Activated B cell treated with CpG ODN at 0.5 μM for 24 hours (primary cell): ENCODE results near the gene NFS1. TPM values are rescaled to one million over a fixed set of nuclear protein-coding genes. Genes with fewer than 3 reads are reported as not detected.

Source experiments
- ATAC-seq: fragments of 200-7000 bp; cut with Tn5 transposase; one replicate; pipeline ENCODE4 v1.10.0; 2021; ENCODE audit warnings: low read depth, mild to moderate bottlenecking, moderate library complexity
- CTCF ChIA-PET: fragments of 350-600 bp; sonication (Branson Sonifier 250); formaldehyde crosslinking; loops from one replicate; lab custom pipeline; 2021; ENCODE audit warnings: antibody characterized with exemption; lab: Charles Lee
- POLR2A ChIA-PET: fragments of 350-600 bp; sonication (Branson Sonifier 250); formaldehyde crosslinking; loops from one replicate; lab custom pipeline; 2021; ENCODE audit warnings: antibody characterized with exemption; lab: Charles Lee
- DNase-seq: peaks from one replicate; pipeline ENCODE4 v3.0.0; 2022
- H3K27ac Mint-ChIP-seq: one replicate; pipeline ENCODE4 v1.8.0; 2020; ENCODE audit warnings: mixed read lengths
- H3K27me3 Mint-ChIP-seq: one replicate; pipeline ENCODE4 v1.8.0; 2021; ENCODE audit warnings: mixed read lengths
- H3K36me3 Mint-ChIP-seq: one replicate; pipeline ENCODE4 v1.8.0; 2021; ENCODE audit warnings: low read depth, mixed read lengths
- H3K4me1 Mint-ChIP-seq: one replicate; pipeline ENCODE4 v1.8.0; 2021; ENCODE audit warnings: mixed read lengths
- H3K4me3 Mint-ChIP-seq: one replicate; pipeline ENCODE4 v1.8.0; 2020; ENCODE audit warnings: mild to moderate bottlenecking, mixed read lengths
- H3K9me3 Mint-ChIP-seq: one replicate; pipeline ENCODE4 v1.8.0; 2020; ENCODE audit warnings: mixed read lengths
- intact Hi-C: fragments of 100-400 bp; cut with micrococcal nuclease; formaldehyde crosslinking; loops from one replicate; pipeline ENCODE4 v1.15.1; 2024
- total RNA-seq: library from RNA; stranded (reverse); gene quantifications from 2 replicates; pipeline ENCODE4 v1.2.3, GENCODE V29; 2022
- TF ChIP-seq, protein P1 (sequence below): fragments of 200-600 bp; IDR thresholded peaks from one replicate; pipeline ENCODE4 v1.8.0; 2022; ENCODE audit warnings: antibody characterized with exemption, mild to moderate bottlenecking

The NFS1 gene
- total RNA-seq, 1 donor from 2014 or later = 30.6 TPM

DNA sequence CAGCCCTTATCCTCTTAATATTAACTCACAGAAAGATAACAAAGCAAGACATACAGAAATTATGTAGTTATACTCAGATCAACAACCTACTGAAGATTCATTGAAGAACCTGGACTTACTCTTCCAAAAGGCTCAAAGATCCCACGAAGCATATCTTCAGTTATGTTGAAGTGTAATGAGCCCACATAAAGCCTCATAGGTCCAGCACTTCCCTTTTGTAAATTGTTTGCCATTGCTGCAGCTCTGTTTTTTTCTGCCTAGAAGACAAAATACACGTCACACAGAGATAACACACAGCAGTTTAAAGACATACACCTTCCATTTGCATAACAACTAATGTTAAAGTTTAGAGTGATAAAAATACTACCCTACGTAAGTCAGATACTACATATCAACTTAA is 22.5 kb upstream of the NFS1 start:
- ChIA-PET CTCF (no interaction called here), POLR2A (interaction anchor here (0.5 to 1.4 kb wide), 6 partner anchors 17 to 170 kb away, joined by 3 to 9 read pairs (median 3); partner anchors contain the start of genes CPNE1, RBM12 and RBM39)
- no peak overlapping the region for H3K27ac Mint-ChIP-seq
- H3K27me3 Mint-ChIP-seq = no peaks in the 10 kb centered on the region
- H3K9me3 Mint-ChIP-seq = no peaks in the 10 kb centered on the region
- DNase-seq (no peak), ATAC-seq (no peak)
- intact Hi-C loops = loop anchor here (2.0 kb wide), 1 partner anchor 13 kb away; no protein-coding TSS in a partner anchor
- peaks cover 6% of the 10 kb centered on the region for H3K4me1 Mint-ChIP-seq
- H3K36me3 Mint-ChIP-seq = peaks cover 90% of the 10 kb centered on the region
- TF ChIP-seq, protein P1, sequence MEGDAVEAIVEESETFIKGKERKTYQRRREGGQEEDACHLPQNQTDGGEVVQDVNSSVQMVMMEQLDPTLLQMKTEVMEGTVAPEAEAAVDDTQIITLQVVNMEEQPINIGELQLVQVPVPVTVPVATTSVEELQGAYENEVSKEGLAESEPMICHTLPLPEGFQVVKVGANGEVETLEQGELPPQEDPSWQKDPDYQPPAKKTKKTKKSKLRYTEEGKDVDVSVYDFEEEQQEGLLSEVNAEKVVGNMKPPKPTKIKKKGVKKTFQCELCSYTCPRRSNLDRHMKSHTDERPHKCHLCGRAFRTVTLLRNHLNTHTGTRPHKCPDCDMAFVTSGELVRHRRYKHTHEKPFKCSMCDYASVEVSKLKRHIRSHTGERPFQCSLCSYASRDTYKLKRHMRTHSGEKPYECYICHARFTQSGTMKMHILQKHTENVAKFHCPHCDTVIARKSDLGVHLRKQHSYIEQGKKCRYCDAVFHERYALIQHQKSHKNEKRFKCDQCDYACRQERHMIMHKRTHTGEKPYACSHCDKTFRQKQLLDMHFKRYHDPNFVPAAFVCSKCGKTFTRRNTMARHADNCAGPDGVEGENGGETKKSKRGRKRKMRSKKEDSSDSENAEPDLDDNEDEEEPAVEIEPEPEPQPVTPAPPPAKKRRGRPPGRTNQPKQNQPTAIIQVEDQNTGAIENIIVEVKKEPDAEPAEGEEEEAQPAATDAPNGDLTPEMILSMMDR = no peak
- H3K4me3 Mint-ChIP-seq = no peak overlapping the region

DNA sequence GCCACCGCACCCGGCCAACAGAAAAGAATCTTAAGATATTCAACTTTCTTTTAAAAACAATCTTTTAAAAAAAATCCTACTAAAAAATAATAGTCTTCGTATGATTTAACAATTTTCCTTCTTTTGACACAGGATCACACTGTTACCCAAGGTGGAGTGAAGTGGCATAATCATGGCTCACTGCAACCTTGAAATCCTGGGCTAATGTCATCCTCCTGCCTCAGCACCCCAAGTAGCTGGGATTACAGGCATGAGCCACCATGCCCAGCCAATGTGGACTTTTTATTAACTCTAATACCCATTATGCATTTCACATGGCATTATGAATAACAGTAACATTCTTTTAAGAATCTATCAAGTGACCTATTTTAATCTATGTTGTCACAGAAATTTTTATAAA is 22.1 kb upstream of the NFS1 start:
- ATAC-seq (no peak), DNase-seq (no peak)
- TF ChIP-seq, protein P1 = no peak
- Mint-ChIP-seq H3K4me3 (no peak overlapping the region), H3K9me3 (no peaks in the 10 kb centered on the region), H3K4me1 (peaks cover 6% of the 10 kb centered on the region), H3K27me3 (no peaks in the 10 kb centered on the region), H3K27ac (no peak overlapping the region), H3K36me3 (peaks cover 89% of the 10 kb centered on the region)
- ChIA-PET CTCF (no interaction called here), POLR2A (interaction anchor here (1.0 to 1.3 kb wide), 3 partner anchors 8 to 57 kb away, joined by 3 to 4 read pairs (median 4); partner anchors contain the start of genes CPNE1, RBM12 and RBM39)
- intact Hi-C loops = loop anchor here (2.0 kb wide), 1 partner anchor 14 kb away; no protein-coding TSS in a partner anchor

DNA sequence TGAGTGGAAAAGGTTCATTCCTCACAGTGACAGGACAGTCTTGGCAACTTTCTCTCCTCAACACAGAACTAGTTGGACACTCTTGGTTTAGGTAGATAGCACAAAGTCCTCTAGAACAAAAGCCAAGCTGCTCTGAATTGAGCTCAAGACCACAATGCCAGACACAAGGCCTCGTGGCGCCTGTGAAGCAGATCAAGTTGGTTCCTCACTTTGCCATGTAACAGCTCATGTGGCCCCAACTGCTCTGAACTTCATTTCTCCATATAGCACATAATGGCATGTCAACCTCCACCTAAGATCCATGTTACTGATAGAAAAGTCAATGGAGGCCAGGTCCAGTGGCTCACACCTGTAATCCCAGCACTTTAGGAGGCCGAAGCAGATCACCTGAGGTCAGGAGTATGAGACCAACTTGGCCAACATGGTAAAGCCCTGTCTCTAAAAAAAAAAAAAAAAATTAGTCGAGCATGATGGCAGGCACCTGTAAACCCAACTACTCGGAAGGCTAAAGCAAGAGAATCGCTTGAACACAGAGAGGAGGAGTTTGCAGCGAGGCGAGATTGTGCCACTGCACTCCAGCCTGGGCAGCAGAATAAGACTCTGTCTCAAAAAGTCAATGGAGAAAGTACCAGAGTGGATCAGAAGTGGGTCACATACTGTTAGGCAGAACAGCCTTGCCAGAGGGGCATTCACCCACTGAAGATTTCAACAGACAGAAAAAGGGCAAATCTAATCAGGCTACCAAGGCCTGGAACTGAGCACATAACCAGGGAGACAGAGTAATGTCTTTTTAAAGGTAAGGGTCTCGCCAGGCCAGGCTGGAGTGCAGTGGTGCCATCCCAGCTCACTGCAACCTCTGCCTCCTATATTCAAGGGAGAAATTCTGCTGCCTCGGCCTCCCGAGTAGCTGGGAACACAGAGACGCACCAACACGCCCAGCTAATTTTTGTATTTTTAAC is 21.3 kb upstream of the NFS1 start:
- DNase-seq = no peak
- Mint-ChIP-seq H3K4me3 (no peak overlapping the region), H3K36me3 (peaks cover 88% of the 10 kb centered on the region), H3K9me3 (no peaks in the 10 kb centered on the region), H3K4me1 (peaks cover 6% of the 10 kb centered on the region), H3K27ac (no peak overlapping the region), H3K27me3 (no peaks in the 10 kb centered on the region)
- no peak for ATAC-seq
- intact Hi-C loops = loop anchor here (2.0 kb wide), 1 partner anchor 14 kb away; no protein-coding TSS in a partner anchor
- TF ChIP-seq, protein P1 = no peak
- ChIA-PET CTCF (no interaction called here), POLR2A (interaction anchor here (1.0 to 2.2 kb wide), 6 partner anchors 9 to 57 kb away, joined by 3 to 11 read pairs (median 4); partner anchors contain the start of genes CPNE1, RBM12 and RBM39)

DNA sequence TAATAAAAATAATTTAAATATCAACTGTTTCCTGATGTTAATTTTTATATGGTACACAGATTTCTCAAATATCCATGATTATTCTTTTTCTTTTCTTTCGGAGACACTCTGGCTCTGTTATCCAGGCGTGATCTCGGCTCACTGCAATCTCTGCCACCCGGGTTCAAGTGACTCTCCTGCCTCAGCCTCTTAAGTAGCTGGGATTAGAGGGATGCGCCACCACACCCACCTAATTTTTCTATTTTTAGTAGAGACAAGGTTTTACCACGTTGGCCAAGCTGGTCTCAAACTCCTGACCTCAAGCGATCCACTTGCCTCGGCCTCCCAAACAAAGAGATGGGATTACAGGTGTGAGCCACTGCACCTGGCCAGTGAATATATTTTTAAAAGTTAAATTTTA is 20.6 kb upstream of the NFS1 start:
- no peak for ATAC-seq
- Mint-ChIP-seq H3K27me3 (no peaks in the 10 kb centered on the region), H3K4me1 (peaks cover 6% of the 10 kb centered on the region), H3K27ac (no peak overlapping the region), H3K4me3 (no peak overlapping the region), H3K36me3 (peaks cover 88% of the 10 kb centered on the region), H3K9me3 (no peaks in the 10 kb centered on the region)
- ChIA-PET CTCF (no interaction called here), POLR2A (interaction anchor here (0.5 to 2.2 kb wide), 5 partner anchors 10 to 56 kb away, joined by 3 to 11 read pairs (median 4); partner anchors contain the start of gene RBM39)
- DNase-seq = no peak
- TF ChIP-seq, protein P1 = no peak
- intact Hi-C loops = loop anchor here (2.0 kb wide), 1 partner anchor 15 kb away; no protein-coding TSS in a partner anchor
